Bronchial epithelial cell (primary cell): ENCODE measurements around the gene MTRR. TPM values are rescaled to one million over a fixed set of nuclear protein-coding genes. Genes with fewer than 3 reads are reported as not detected.

ENCODE experiments used
- DNase-seq: peaks from one replicate; pipeline ENCODE4 v3.0.0-alpha.2; 2010; ENCODE audit warnings: low read depth
- FAIRE-seq: peaks from 2 replicates; lab custom pipeline; 2011; peaks lifted over from hg19 to GRCh38; lab: Jason Lieb, UNC
- H3K27me3 ChIP-seq: 2 replicates; pipeline ENCODE4 v1.5.1; 2011; ENCODE audit warnings: low read length; ENCODE audit not compliant: control insufficient read depth, insufficient read depth
- H3K36me3 ChIP-seq: 2 replicates; pipeline ENCODE4 v1.5.1; 2011; ENCODE audit warnings: low read length; ENCODE audit not compliant: control insufficient read depth, insufficient read depth
- H3K4me3 ChIP-seq: 2 replicates; pipeline ENCODE4 v1.5.1; 2011; ENCODE audit warnings: mild to moderate bottlenecking, low read depth, low read length, control low read depth
- CTCF ChIP-seq: IDR thresholded peaks from 2 replicates; pipeline ENCODE4 v1.5.1; 2011; ENCODE audit warnings: mild to moderate bottlenecking, moderate library complexity, low read length, control low read depth, inconsistent platforms; ENCODE audit not compliant: insufficient read depth, severe bottlenecking
- total RNA-seq: library from RNA; depleted of rRNA; stranded (reverse); fragments of >200 nt; gene quantifications from 2 replicates; pipeline ENCODE4 v1.2.1, GENCODE V29; 2014

The MTRR gene
- total RNA-seq, 1 donor from 2014 or later, result 29.2 TPM

- no peak for TF ChIP-seq CTCF
- no peak overlapping the region for H3K4me3 ChIP-seq
- peaks cover 21% of the 10 kb centered on the region for H3K36me3 ChIP-seq
- no peak for DNase-seq
- H3K27me3 ChIP-seq, result no peaks in the 10 kb centered on the region
- no peak for FAIRE-seq
These were observed 8.9 kb downstream of the MTRR start for GRCh38 chr5:7877851-7878250.

- no peak overlapping the region for H3K4me3 ChIP-seq
- DNase-seq, result peak; percentile 82
- no peak for FAIRE-seq
- no peak for TF ChIP-seq CTCF
- H3K36me3 ChIP-seq, result peaks cover 20% of the 10 kb centered on the region
- H3K27me3 ChIP-seq, result no peaks in the 10 kb centered on the region
These were observed 9.5 kb downstream of the MTRR start for GRCh38 chr5:7878381-7878873.

GRCh38 chr5:7881091-7881490, 12.1 kb downstream of the MTRR start:
- H3K36me3 ChIP-seq, result peaks cover 19% of the 10 kb centered on the region
- no peak overlapping the region for H3K4me3 ChIP-seq
- TF ChIP-seq CTCF, result no peak
- FAIRE-seq (no peak), DNase-seq (no peak)
- H3K27me3 ChIP-seq, result no peaks in the 10 kb centered on the region

GRCh38 chr5:7881816-7882215, 12.9 kb downstream of the MTRR start:
- Histone ChIP-seq H3K4me3 (no peak overlapping the region), H3K36me3 (peaks cover 18% of the 10 kb centered on the region), H3K27me3 (no peaks in the 10 kb centered on the region)
- no peak for DNase-seq
- FAIRE-seq, result no peak
- no peak for TF ChIP-seq CTCF

- no peak for TF ChIP-seq CTCF
- no peak overlapping the region for H3K4me3 ChIP-seq
- FAIRE-seq (no peak), DNase-seq (no peak)
- no peaks in the 10 kb centered on the region for H3K27me3 ChIP-seq
- peaks cover 19% of the 10 kb centered on the region for H3K36me3 ChIP-seq
These were observed 14.0 kb downstream of the MTRR start for GRCh38 chr5:7882926-7883325.
